Middle frontal gyrus (tissue), 1 donor: Measurements from ENCODE around the gene SPATA24.
"Not testable (repeated sequence)": the region's sequence is repeated elsewhere in the genome, so short reads cannot be mapped to it uniquely, and the experiment has no call there.

ENCODE experiments used
- DNase-seq: peaks from one replicate; pipeline ENCODE4 v3.0.0-alpha.2; 2015; ENCODE audit warnings: low spot score; ENCODE audit errors: extremely low spot score

The SPATA24 gene

GRCh38 chr5:139354186-139354585 is 49.7 kb downstream of the SPATA24 start:
- no peak for DNase-seq

DNA sequence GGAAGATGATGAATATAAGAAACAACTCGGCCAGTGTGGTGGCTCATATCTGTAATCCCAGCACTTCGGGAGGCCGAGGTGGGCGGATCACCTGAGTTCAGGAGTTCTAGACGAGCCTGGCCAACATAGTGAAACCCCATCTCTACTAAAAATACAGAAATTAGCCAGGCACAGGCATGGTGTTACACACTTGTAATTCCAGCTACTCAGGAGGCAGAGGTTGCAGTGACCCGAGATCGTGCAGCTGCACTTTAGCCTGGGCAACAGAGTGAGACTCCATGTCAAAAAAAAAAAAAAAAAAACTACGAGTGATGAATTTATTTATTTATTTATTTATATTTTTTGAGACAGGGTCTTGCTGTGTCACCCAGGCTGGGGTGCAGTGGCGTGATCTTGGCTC is 56.0 kb downstream of the SPATA24 start:
- DNase-seq, result not testable (repeated sequence)
